Prostate gland (tissue), 2 donors: ENCODE measurements around the gene ACE2. TPM values are rescaled to one million over a fixed set of nuclear protein-coding genes. Genes with fewer than 3 reads are reported as not detected.

Experiments used
- DNase-seq: peaks from one replicate; pipeline ENCODE4 v3.0.0-alpha.2; 2019; ENCODE audit warnings: low spot score
- H3K27ac ChIP-seq, 2 donors: fragments of 200-600 bp; sonication (generic); 2 replicates each; pipeline ENCODE4 v1.5.1; 2017 to 2019
- H3K27me3 ChIP-seq: fragments of 200-600 bp; sonication (generic); replicated peaks from 2 replicates; pipeline ENCODE4 v1.5.1; 2019; ENCODE audit not compliant: insufficient read depth
- H3K36me3 ChIP-seq, 2 donors: fragments of 200-600 bp; sonication (generic); 1 replicate in 1 of 2; 2 replicates in 1 of 2; pipeline versions ENCODE4 v1.5.1 to v1.8.1; 2017 to 2019
- H3K4me1 ChIP-seq: fragments of 200-600 bp; sonication (generic); replicated peaks from 2 replicates; pipeline ENCODE4 v1.5.1; 2019
- H3K4me3 ChIP-seq, 2 donors: fragments of 200-600 bp; sonication (generic); 2 replicates each; pipeline ENCODE4 v1.5.1; 2017 to 2019
- H3K9me3 ChIP-seq: fragments of 200-600 bp; sonication (generic); 2 replicates; pipeline ENCODE4 v1.5.1; 2017
- CTCF ChIP-seq, 4 experiments: fragments of 200-600 bp in 2 of 4; fragments of 450-650 bp in 2 of 4; sonication (generic) in 2 of 4; IDR thresholded peaks; 1 replicate in 3 of 4; 2 replicates in 1 of 4; pipeline ENCODE4 v1.5.1; 2016 to 2019; ENCODE audit warnings: antibody characterized with exemption in 4 of 4, mild to moderate bottlenecking in 2 of 4, moderate library complexity in 2 of 4
- POLR2A ChIP-seq: fragments of 450-650 bp; IDR thresholded peaks from one replicate; pipeline ENCODE4 v1.6.1; 2016; ENCODE audit warnings: antibody characterized with exemption, mild to moderate bottlenecking
- POLR2AphosphoS5 ChIP-seq: sonication (generic); formaldehyde crosslinking; IDR thresholded peaks from one replicate; pipeline ENCODE4 v1.6.1; 2017; ENCODE audit warnings: antibody characterized with exemption
- WGBS: methylation state at CpG from one replicate; pipeline ENCODE4 v1.1.5; 2018; 5-methylcytosine and 5-hydroxymethylcytosine counted together
- intact Hi-C: fragments of 100-400 bp; cut with DNase I; formaldehyde crosslinking; loops from one replicate; pipeline ENCODE4 v1.14.2; 2022
- total RNA-seq, 2 donors: library from RNA; depleted of rRNA; stranded (reverse); fragments of >200 nt; gene quantifications; one replicate each; pipeline ENCODE4 v1.1.0, GENCODE V29; 2016

Gene ACE2
- total RNA-seq, 2 donors from 2014 or later: 0.14 to 74.6 TPM

GRCh38 chrX:15594371-15594770, 6.4 kb downstream of the ACE2 start:
- intact Hi-C loops: no loop called here
- TF ChIP-seq CTCF (IDR thresholded peaks at IDR 0.05): no peak
- TF ChIP-seq POLR2A: no peak
- no peak for TF ChIP-seq POLR2AphosphoS5
- Histone ChIP-seq H3K36me3 (no peaks in the 10 kb centered on the region), H3K27ac (no peak overlapping the region), H3K4me3 (no peak overlapping the region), H3K9me3 (no peaks in the 10 kb centered on the region), H3K4me1 (no peaks in the 10 kb centered on the region), H3K27me3 (no peaks in the 10 kb centered on the region)
- no peak for DNase-seq
- 67% methylated on average over 2 of the region's 2 CpGs for whole genome bisulfite sequencing

- TF ChIP-seq CTCF (IDR thresholded peaks at IDR 0.05): no peak
- TF ChIP-seq POLR2A: no peak
- TF ChIP-seq POLR2AphosphoS5: no peak
- Histone ChIP-seq H3K27ac (no peak overlapping the region), H3K27me3 (no peaks in the 10 kb centered on the region), H3K4me1 (no peaks in the 10 kb centered on the region), H3K4me3 (no peak overlapping the region), H3K9me3 (no peaks in the 10 kb centered on the region), H3K36me3 (no peaks in the 10 kb centered on the region)
- no peak for DNase-seq
- intact Hi-C loops: no loop called here
- 51% methylated on average over 5 of the region's 5 CpGs for WGBS
Observed at GRCh38 chrX:15579778-15580747, 20.7 kb downstream of the ACE2 start.

- DNase-seq: no peak
- no peaks in the 10 kb centered on the region for H3K27me3 ChIP-seq
- no peaks in the 10 kb centered on the region for H3K4me1 ChIP-seq
- no peaks in the 10 kb centered on the region for H3K36me3 ChIP-seq
- H3K27ac ChIP-seq: no peak overlapping the region
- intact Hi-C loops: no loop called here
- no peak overlapping the region for H3K4me3 ChIP-seq
- no peaks in the 10 kb centered on the region for H3K9me3 ChIP-seq
- 0% methylated on average over 1 of the region's 1 CpG for WGBS
- TF ChIP-seq CTCF (IDR thresholded peaks at IDR 0.05) (no peak), POLR2AphosphoS5 (no peak), POLR2A (no peak)
Observed at GRCh38 chrX:15576019-15576418, 24.7 kb downstream of the ACE2 start.

GRCh38 chrX:15574017-15574416, 26.7 kb downstream of the ACE2 start:
- no peaks in the 10 kb centered on the region for H3K27me3 ChIP-seq
- no peak for DNase-seq
- no peak overlapping the region for H3K4me3 ChIP-seq
- 53% methylated on average over 2 of the region's 2 CpGs for WGBS
- no peak overlapping the region for H3K27ac ChIP-seq
- H3K36me3 ChIP-seq: no peaks in the 10 kb centered on the region
- no peaks in the 10 kb centered on the region for H3K4me1 ChIP-seq
- intact Hi-C loops: no loop called here
- no peaks in the 10 kb centered on the region for H3K9me3 ChIP-seq
- no peak for TF ChIP-seq CTCF (IDR thresholded peaks at IDR 0.05)
- no peak for TF ChIP-seq POLR2A
- no peak for TF ChIP-seq POLR2AphosphoS5

GRCh38 chrX:15570145-15570544, 30.6 kb downstream of the ACE2 start:
- WGBS: 26% methylated on average over 1 of the region's 1 CpG
- Histone ChIP-seq H3K4me3 (no peak overlapping the region), H3K27ac (no peak overlapping the region), H3K4me1 (no peaks in the 10 kb centered on the region), H3K27me3 (no peaks in the 10 kb centered on the region), H3K36me3 (no peaks in the 10 kb centered on the region), H3K9me3 (no peaks in the 10 kb centered on the region)
- no peak for DNase-seq
- intact Hi-C loops: no loop called here
- TF ChIP-seq POLR2AphosphoS5 (no peak), POLR2A (no peak), CTCF (IDR thresholded peaks at IDR 0.05) (no peak)
